ENCODE data around the gene CTPS2. TPM values are rescaled to one million over a fixed set of nuclear protein-coding genes. Genes with fewer than 3 reads are reported as not detected.
"Not testable (repeated sequence)": the region's sequence is repeated elsewhere in the genome, so short reads cannot be mapped to it uniquely, and the experiment has no call there.

CTPS2 gene
- total RNA-seq, 1 donor from 2014 or later = 12.6 TPM

- no peak for TF ChIP-seq CTCF (IDR thresholded peaks at IDR 0.05)
- Histone ChIP-seq H3K27ac (no peak overlapping the region), H3K4me3 (no peak overlapping the region), H3K9me3 (no peaks in the 10 kb centered on the region), H3K27me3 (no peaks in the 10 kb centered on the region), H3K4me1 (no peaks in the 10 kb centered on the region), H3K36me3 (no peaks in the 10 kb centered on the region)
- intact Hi-C loops (cut with DNase I) = no loop called here
- no peak for DNase-seq (ENCODE audit: low spot score in 2 of 2)
Measured at GRCh38 chrX:16578218-16578617, 134.3 kb downstream of the CTPS2 start.

- intact Hi-C loops (cut with DNase I) = no loop called here
- no peak for DNase-seq (ENCODE audit: low spot score in 2 of 2)
- H3K27ac ChIP-seq = no peak overlapping the region
- no peaks in the 10 kb centered on the region for H3K27me3 ChIP-seq
- no peak for TF ChIP-seq CTCF (IDR thresholded peaks at IDR 0.05)
- no peak overlapping the region for H3K4me3 ChIP-seq
- H3K36me3 ChIP-seq = no peaks in the 10 kb centered on the region
- H3K4me1 ChIP-seq = no peaks in the 10 kb centered on the region
- no peaks in the 10 kb centered on the region for H3K9me3 ChIP-seq
Measured at GRCh38 chrX:16577483-16578029, 134.9 kb downstream of the CTPS2 start.

GRCh38 chrX:16575388-16575787, 137.1 kb downstream of the CTPS2 start:
- intact Hi-C loops (cut with DNase I); H3K9me3 ChIP-seq; H3K27ac ChIP-seq; H3K4me1 ChIP-seq; H3K4me3 ChIP-seq; DNase-seq (ENCODE audit: low spot score in 2 of 2); H3K27me3 ChIP-seq; H3K36me3 ChIP-seq: not testable (repeated sequence)

GRCh38 chrX:16573781-16574180, 138.7 kb downstream of the CTPS2 start:
- no peaks in the 10 kb centered on the region for H3K4me1 ChIP-seq
- no peaks in the 10 kb centered on the region for H3K27me3 ChIP-seq
- intact Hi-C loops (cut with DNase I) = no loop called here
- no peak for DNase-seq (ENCODE audit: low spot score in 2 of 2)
- TF ChIP-seq CTCF (IDR thresholded peaks at IDR 0.05) = no peak
- H3K4me3 ChIP-seq = no peak overlapping the region
- no peaks in the 10 kb centered on the region for H3K9me3 ChIP-seq
- H3K36me3 ChIP-seq = no peaks in the 10 kb centered on the region
- no peak overlapping the region for H3K27ac ChIP-seq

- Histone ChIP-seq H3K4me3 (no peak overlapping the region), H3K4me1 (no peaks in the 10 kb centered on the region), H3K27me3 (no peaks in the 10 kb centered on the region), H3K36me3 (no peaks in the 10 kb centered on the region), H3K27ac (no peak overlapping the region), H3K9me3 (no peaks in the 10 kb centered on the region)
- no peak for DNase-seq (ENCODE audit: low spot score in 2 of 2)
- no peak for TF ChIP-seq CTCF (IDR thresholded peaks at IDR 0.05)
- intact Hi-C loops (cut with DNase I) = no loop called here
Measured at GRCh38 chrX:16567681-16568080, 144.8 kb downstream of the CTPS2 start.

- Histone ChIP-seq H3K9me3 (no peaks in the 10 kb centered on the region), H3K27ac (no peak overlapping the region), H3K4me1 (no peaks in the 10 kb centered on the region), H3K27me3 (no peaks in the 10 kb centered on the region), H3K4me3 (no peak overlapping the region), H3K36me3 (no peaks in the 10 kb centered on the region)
- intact Hi-C loops (cut with DNase I) = no loop called here
- no peak for DNase-seq (ENCODE audit: low spot score in 2 of 2)
- TF ChIP-seq CTCF (IDR thresholded peaks at IDR 0.05) = no peak
Measured at GRCh38 chrX:16566571-16566970, 145.9 kb downstream of the CTPS2 start.

Data from ascending aorta (tissue), 2 donors.